ENCODE measurements around the gene EXOC4.

EXOC4 gene

GRCh38 chr7:133724694-133725093 is 471.8 kb downstream of the EXOC4 start:
- no peaks in the 10 kb centered on the region for H3F3A ChIP-seq (ENCODE audit: insufficient read depth, low read length)
- no peak overlapping the region for H3K9ac ChIP-seq (ENCODE audit: low read length)
- H3K36me3 ChIP-seq (ENCODE audit: insufficient read depth, low read length): no peaks in the 10 kb centered on the region
- H3K27ac ChIP-seq (ENCODE audit: low read depth, low read length, poor library complexity, severe bottlenecking): no peak overlapping the region
- H3K27me3 ChIP-seq (ENCODE audit: insufficient read depth, low read length): no peaks in the 10 kb centered on the region
- no peaks in the 10 kb centered on the region for H4K20me1 ChIP-seq (ENCODE audit: insufficient read depth, low read length)
- no peak overlapping the region for H3K4me2 ChIP-seq (ENCODE audit: low read length)
- no peaks in the 10 kb centered on the region for H3K4me1 ChIP-seq (ENCODE audit: insufficient read depth, low read length, severe bottlenecking)
- no peaks in the 10 kb centered on the region for H3K9me3 ChIP-seq (ENCODE audit: low read length)
- H3K79me2 ChIP-seq (ENCODE audit: insufficient read depth, low read length): no peaks in the 10 kb centered on the region
- H2AFZ ChIP-seq (ENCODE audit: low read length): no peak overlapping the region
- H3K9me2 ChIP-seq (ENCODE audit: low read depth, low read length): no peaks in the 10 kb centered on the region
- no peak overlapping the region for H3K4me3 ChIP-seq (ENCODE audit: low read depth, low read length, poor library complexity, severe bottlenecking)
- no peak for TF ChIP-seq EZH2 (IDR thresholded peaks at IDR 0.05; ENCODE audit: borderline replicate concordance, low read length)
- no peak for TF ChIP-seq CTCF (IDR thresholded peaks at IDR 0.05; ENCODE audit: low read length)

- no peaks in the 10 kb centered on the region for H3K9me2 ChIP-seq (ENCODE audit: low read depth, low read length)
- TF ChIP-seq CTCF (IDR thresholded peaks at IDR 0.05; ENCODE audit: low read length) (no peak), EZH2 (IDR thresholded peaks at IDR 0.05; ENCODE audit: borderline replicate concordance, low read length) (no peak)
- H3K9ac ChIP-seq (ENCODE audit: low read length): no peak overlapping the region
Measured at GRCh38 chr7:133727476-133728214, 474.8 kb downstream of the EXOC4 start.

GRCh38 chr7:133730360-133730759 is 477.5 kb downstream of the EXOC4 start:
- no peaks in the 10 kb centered on the region for H3K4me1 ChIP-seq (ENCODE audit: insufficient read depth, low read length, severe bottlenecking)
- H3K4me3 ChIP-seq (ENCODE audit: low read depth, low read length, poor library complexity, severe bottlenecking): no peak overlapping the region
- H3K9me3 ChIP-seq (ENCODE audit: low read length): no peaks in the 10 kb centered on the region
- no peak for TF ChIP-seq EZH2 (IDR thresholded peaks at IDR 0.05; ENCODE audit: borderline replicate concordance, low read length)
- no peak for TF ChIP-seq CTCF (IDR thresholded peaks at IDR 0.05; ENCODE audit: low read length)
- H3K36me3 ChIP-seq (ENCODE audit: insufficient read depth, low read length): no peaks in the 10 kb centered on the region
- no peak overlapping the region for H3K9ac ChIP-seq (ENCODE audit: low read length)
- no peaks in the 10 kb centered on the region for H3K9me2 ChIP-seq (ENCODE audit: low read depth, low read length)
- no peak overlapping the region for H3K4me2 ChIP-seq (ENCODE audit: low read length)
- no peak overlapping the region for H3K27ac ChIP-seq (ENCODE audit: low read depth, low read length, poor library complexity, severe bottlenecking)
- H3K79me2 ChIP-seq (ENCODE audit: insufficient read depth, low read length): no peaks in the 10 kb centered on the region
- no peak overlapping the region for H2AFZ ChIP-seq (ENCODE audit: low read length)
- no peaks in the 10 kb centered on the region for H3K27me3 ChIP-seq (ENCODE audit: insufficient read depth, low read length)
- H4K20me1 ChIP-seq (ENCODE audit: insufficient read depth, low read length): no peaks in the 10 kb centered on the region
- no peaks in the 10 kb centered on the region for H3F3A ChIP-seq (ENCODE audit: insufficient read depth, low read length)

More at GRCh38 chr7:133727476-133728214, 474.8 kb downstream of the EXOC4 start:
- Histone ChIP-seq H3K9me3 (ENCODE audit: low read length) (no peaks in the 10 kb centered on the region), H3K79me2 (ENCODE audit: insufficient read depth, low read length) (no peaks in the 10 kb centered on the region), H3K36me3 (ENCODE audit: insufficient read depth, low read length) (no peaks in the 10 kb centered on the region), H3F3A (ENCODE audit: insufficient read depth, low read length) (no peaks in the 10 kb centered on the region), H3K4me2 (ENCODE audit: low read length) (no peak overlapping the region), H3K27me3 (ENCODE audit: insufficient read depth, low read length) (no peaks in the 10 kb centered on the region), H2AFZ (ENCODE audit: low read length) (no peak overlapping the region), H3K27ac (ENCODE audit: low read depth, low read length, poor library complexity, severe bottlenecking) (no peak overlapping the region), H3K4me3 (ENCODE audit: low read depth, low read length, poor library complexity, severe bottlenecking) (no peak overlapping the region), H3K4me1 (ENCODE audit: insufficient read depth, low read length, severe bottlenecking) (no peaks in the 10 kb centered on the region), H4K20me1 (ENCODE audit: insufficient read depth, low read length) (no peaks in the 10 kb centered on the region)

Measured in OCI-LY1 (cell line).